Gastroesophageal sphincter (tissue), 4 donors: ENCODE measurements around the gene GABRG3. TPM values are rescaled to one million over a fixed set of nuclear protein-coding genes. Genes with fewer than 3 reads are reported as not detected.

Experiments used
- ATAC-seq: fragments of 150-250 bp; one replicate; pipeline ENCODE4 v1.9.1; 2016; ENCODE audit warnings: mild to moderate bottlenecking, moderate library complexity
- H3K27ac ChIP-seq, 4 donors: fragments of 200-600 bp; sonication (generic) in 3 of 4; 1 replicate in 3 of 4; 2 replicates in 1 of 4; pipeline ENCODE4 v1.5.1; 2016 to 2019
- H3K27me3 ChIP-seq: fragments of 200-600 bp; sonication (generic); one replicate; pipeline ENCODE4 v1.5.1; 2019
- H3K36me3 ChIP-seq, 2 donors: fragments of 200-600 bp; sonication (generic); one replicate each; pipeline ENCODE4 v1.5.1; 2019; ENCODE audit warnings: control low read depth in 1 of 2
- H3K4me1 ChIP-seq, 3 donors: fragments of 200-600 bp; sonication (generic); 1 replicate in 2 of 3; 2 replicates in 1 of 3; pipeline ENCODE4 v1.5.1; 2016 to 2019; ENCODE audit warnings: control low read depth in 2 of 3
- H3K4me3 ChIP-seq, 2 donors: fragments of 200-600 bp; sonication (generic); one replicate each; pipeline ENCODE4 v1.5.1; 2019; ENCODE audit warnings: mild to moderate bottlenecking in 1 of 2, moderate library complexity in 1 of 2
- H3K9me3 ChIP-seq, 3 donors: fragments of 200-600 bp; sonication (generic); one replicate each; pipeline ENCODE4 v1.5.1; 2017 to 2019; ENCODE audit warnings: control low read depth in 2 of 3
- EP300 ChIP-seq: sonication (generic); formaldehyde crosslinking; IDR thresholded peaks from one replicate; pipeline ENCODE4 v1.6.1; 2017; ENCODE audit warnings: antibody characterized with exemption, mild to moderate bottlenecking
- POLR2A ChIP-seq, 2 donors: fragments of 450-650 bp; IDR thresholded peaks; one replicate each; pipeline ENCODE4 v1.6.1; 2017; ENCODE audit warnings: antibody characterized with exemption in 2 of 2, mild to moderate bottlenecking in 2 of 2, moderate library complexity in 1 of 2
- POLR2AphosphoS5 ChIP-seq: sonication (generic); formaldehyde crosslinking; IDR thresholded peaks from one replicate; pipeline ENCODE4 v1.6.1; 2017; ENCODE audit warnings: antibody characterized with exemption
- WGBS, 2 donors: methylation state at CpG; one replicate each; pipeline ENCODE4 v1.1.5; 2018; ENCODE audit warnings: low coverage in 1 of 2; 5-methylcytosine and 5-hydroxymethylcytosine counted together
- total RNA-seq, 4 donors: library from RNA; depleted of rRNA; stranded (reverse); fragments of >200 nt; gene quantifications; one replicate each; pipeline ENCODE4 v1.1.0, GENCODE V29; 2016
- TF ChIP-seq, protein P1 (sequence below), 4 experiments: fragments of 200-600 bp in 2 of 4; fragments of 450-650 bp in 2 of 4; sonication (generic) in 1 of 4; IDR thresholded peaks; one replicate each; pipeline ENCODE4 v1.5.1; 2017 to 2019; ENCODE audit warnings: antibody characterized with exemption in 4 of 4, mild to moderate bottlenecking in 2 of 4, moderate library complexity in 2 of 4

Gene GABRG3
- total RNA-seq, 4 donors from 2014 or later: under 0.01 to 0.04 TPM; not detected in 2

DNA sequence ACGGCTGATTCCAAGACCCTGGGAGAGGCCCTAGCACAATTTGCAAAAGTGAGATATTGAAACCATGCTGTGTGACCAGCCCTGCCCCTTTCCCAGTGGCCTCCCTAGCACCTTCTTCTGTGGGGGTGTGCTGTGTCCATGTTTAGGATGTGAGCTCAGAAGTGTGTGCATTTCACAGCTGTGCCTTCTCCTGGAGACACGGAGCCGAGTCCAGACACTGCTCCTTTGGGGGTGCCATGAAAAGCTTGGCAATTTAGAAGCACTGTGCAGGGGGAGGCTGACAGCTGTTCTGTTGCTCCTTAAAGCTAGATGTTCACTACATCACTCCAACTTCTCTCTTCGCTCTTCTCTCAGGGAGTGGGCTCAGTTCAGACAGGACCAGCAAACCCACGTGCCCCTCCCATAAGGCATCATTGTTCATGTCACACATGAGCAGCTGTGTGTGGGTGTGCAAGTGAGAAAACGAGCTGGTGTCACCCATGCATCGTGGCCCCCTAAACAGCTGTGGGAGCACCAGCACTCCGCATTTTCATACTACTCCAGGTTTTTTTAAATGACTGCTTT is 492.6 kb downstream of the GABRG3 start:
- H3K36me3 ChIP-seq: no peaks in the 10 kb centered on the region
- H3K4me3 ChIP-seq: no peak overlapping the region
- no peak overlapping the region for H3K27ac ChIP-seq
- no peaks in the 10 kb centered on the region for H3K9me3 ChIP-seq
- no peak for ATAC-seq
- TF ChIP-seq, protein P1, sequence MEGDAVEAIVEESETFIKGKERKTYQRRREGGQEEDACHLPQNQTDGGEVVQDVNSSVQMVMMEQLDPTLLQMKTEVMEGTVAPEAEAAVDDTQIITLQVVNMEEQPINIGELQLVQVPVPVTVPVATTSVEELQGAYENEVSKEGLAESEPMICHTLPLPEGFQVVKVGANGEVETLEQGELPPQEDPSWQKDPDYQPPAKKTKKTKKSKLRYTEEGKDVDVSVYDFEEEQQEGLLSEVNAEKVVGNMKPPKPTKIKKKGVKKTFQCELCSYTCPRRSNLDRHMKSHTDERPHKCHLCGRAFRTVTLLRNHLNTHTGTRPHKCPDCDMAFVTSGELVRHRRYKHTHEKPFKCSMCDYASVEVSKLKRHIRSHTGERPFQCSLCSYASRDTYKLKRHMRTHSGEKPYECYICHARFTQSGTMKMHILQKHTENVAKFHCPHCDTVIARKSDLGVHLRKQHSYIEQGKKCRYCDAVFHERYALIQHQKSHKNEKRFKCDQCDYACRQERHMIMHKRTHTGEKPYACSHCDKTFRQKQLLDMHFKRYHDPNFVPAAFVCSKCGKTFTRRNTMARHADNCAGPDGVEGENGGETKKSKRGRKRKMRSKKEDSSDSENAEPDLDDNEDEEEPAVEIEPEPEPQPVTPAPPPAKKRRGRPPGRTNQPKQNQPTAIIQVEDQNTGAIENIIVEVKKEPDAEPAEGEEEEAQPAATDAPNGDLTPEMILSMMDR (IDR thresholded peaks at IDR 0.05): no peak
- TF ChIP-seq POLR2AphosphoS5 (no peak), POLR2A (IDR thresholded peaks at IDR 0.05) (no peak), EP300 (no peak)
- H3K4me1 ChIP-seq: no peaks in the 10 kb centered on the region
- H3K27me3 ChIP-seq: no peaks in the 10 kb centered on the region
- 49 to 50% methylated on average over 3 to 8 of the region's 8 CpGs for WGBS, 2 donors

GRCh38 chr15:27464941-27465612 is 494.1 kb downstream of the GABRG3 start:
- no peaks in the 10 kb centered on the region for H3K27me3 ChIP-seq
- no peak for TF ChIP-seq EP300
- TF ChIP-seq, protein P1 (IDR thresholded peaks at IDR 0.05): no peak
- TF ChIP-seq POLR2A (IDR thresholded peaks at IDR 0.05): no peak
- TF ChIP-seq POLR2AphosphoS5: no peak
- WGBS, 2 donors: 43 to 48% methylated on average over 8 to 10 of the region's 10 CpGs
- H3K36me3 ChIP-seq: no peaks in the 10 kb centered on the region
- no peaks in the 10 kb centered on the region for H3K9me3 ChIP-seq
- H3K27ac ChIP-seq: no peak overlapping the region
- ATAC-seq: no peak
- no peaks in the 10 kb centered on the region for H3K4me1 ChIP-seq
- no peak overlapping the region for H3K4me3 ChIP-seq

GRCh38 chr15:27466758-27467157 is 495.8 kb downstream of the GABRG3 start:
- no peaks in the 10 kb centered on the region for H3K4me1 ChIP-seq
- no peak for TF ChIP-seq POLR2AphosphoS5
- WGBS, 2 donors: 75% methylated on average over 2 of the region's 2 CpGs; no CpG with 5 or more reads in 1 of the 2 donors
- no peaks in the 10 kb centered on the region for H3K27me3 ChIP-seq
- H3K4me3 ChIP-seq: no peak overlapping the region
- no peaks in the 10 kb centered on the region for H3K9me3 ChIP-seq
- no peaks in the 10 kb centered on the region for H3K36me3 ChIP-seq
- no peak overlapping the region for H3K27ac ChIP-seq
- no peak for ATAC-seq

- WGBS, 2 donors: 31 to 50% methylated on average over 1 to 2 of the region's 3 CpGs
Observed at GRCh38 chr15:27468151-27468591, 497.2 kb downstream of the GABRG3 start.

DNA sequence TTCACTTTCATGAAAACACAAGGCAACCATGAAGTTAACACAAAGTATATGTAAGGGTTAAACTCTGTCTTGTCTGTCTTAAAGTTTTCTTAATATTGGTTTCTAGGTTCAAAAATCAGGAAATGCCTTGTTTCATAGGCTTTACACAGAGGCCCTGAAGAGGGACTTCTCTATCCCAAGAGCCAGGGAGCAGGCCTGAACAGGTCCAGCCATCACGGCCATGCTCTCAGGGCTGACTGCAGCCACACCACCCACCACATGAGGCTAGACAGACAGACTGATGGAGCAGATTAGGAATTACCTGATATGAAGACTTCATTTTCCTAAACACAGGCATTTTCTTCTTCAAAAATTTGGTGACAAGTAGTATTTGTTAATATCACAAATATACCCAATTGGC is 502.9 kb downstream of the GABRG3 start:
- Histone ChIP-seq H3K27ac (no peak overlapping the region), H3K36me3 (no peaks in the 10 kb centered on the region), H3K4me3 (no peak overlapping the region), H3K4me1 (no peaks in the 10 kb centered on the region), H3K27me3 (no peaks in the 10 kb centered on the region), H3K9me3 (no peaks in the 10 kb centered on the region)
- ATAC-seq: no peak
- 75 to 89% methylated on average over 1 of the region's 1 CpG for WGBS, 2 donors
- no peak for TF ChIP-seq EP300
- no peak for TF ChIP-seq POLR2A (IDR thresholded peaks at IDR 0.05)
- TF ChIP-seq, protein P1 (IDR thresholded peaks at IDR 0.05): no peak

More at GRCh38 chr15:27468151-27468591, 497.2 kb downstream of the GABRG3 start:
- H3K9me3 ChIP-seq: no peaks in the 10 kb centered on the region
- H3K4me1 ChIP-seq: no peaks in the 10 kb centered on the region
- no peak for ATAC-seq
- TF ChIP-seq POLR2A (IDR thresholded peaks at IDR 0.05) (no peak), POLR2AphosphoS5 (no peak), EP300 (no peak)
- TF ChIP-seq, protein P1 (IDR thresholded peaks at IDR 0.05): no peak
- no peak overlapping the region for H3K4me3 ChIP-seq
- H3K27me3 ChIP-seq: no peaks in the 10 kb centered on the region
- no peaks in the 10 kb centered on the region for H3K36me3 ChIP-seq
- H3K27ac ChIP-seq: no peak overlapping the region
